ENCODE measurements around the gene TBC1D22A.

TBC1D22A gene

GRCh38 chr22:46911346-46911745 lies 148.9 kb downstream of the TBC1D22A start:
- no peak for DNase-seq

- DNase-seq = no peak
Observed at GRCh38 chr22:46913351-46913750, 150.9 kb downstream of the TBC1D22A start.

GRCh38 chr22:46914481-46914880 lies 152.0 kb downstream of the TBC1D22A start:
- DNase-seq = no peak

- DNase-seq = no peak
Observed at GRCh38 chr22:46914916-46915894, 152.8 kb downstream of the TBC1D22A start.

GRCh38 chr22:46915950-46916730 lies 153.7 kb downstream of the TBC1D22A start:
- DNase-seq = no peak

GRCh38 chr22:46916886-46917770 lies 154.7 kb downstream of the TBC1D22A start:
- DNase-seq = no peak

- DNase-seq = no peak
Observed at GRCh38 chr22:46917771-46918101, 155.3 kb downstream of the TBC1D22A start.

- DNase-seq = no peak
Observed at GRCh38 chr22:46918197-46918596, 155.7 kb downstream of the TBC1D22A start.

GRCh38 chr22:46922037-46922436 lies 159.6 kb downstream of the TBC1D22A start:
- DNase-seq = no peak

GRCh38 chr22:46923394-46923793 lies 160.9 kb downstream of the TBC1D22A start:
- DNase-seq = no peak

GRCh38 chr22:46925818-46926217 lies 163.4 kb downstream of the TBC1D22A start:
- no peak for DNase-seq

- no peak for DNase-seq
Observed at GRCh38 chr22:46929046-46929709, 166.7 kb downstream of the TBC1D22A start.

- no peak for DNase-seq
Observed at GRCh38 chr22:46929710-46930204, 167.3 kb downstream of the TBC1D22A start.

GRCh38 chr22:46931414-46931813 lies 169.0 kb downstream of the TBC1D22A start:
- DNase-seq = no peak

- DNase-seq = no peak
Observed at GRCh38 chr22:46931881-46932280, 169.4 kb downstream of the TBC1D22A start.

GRCh38 chr22:46933040-46933930 lies 170.8 kb downstream of the TBC1D22A start:
- no peak for DNase-seq

- DNase-seq = no peak
Observed at GRCh38 chr22:46934172-46934745, 171.8 kb downstream of the TBC1D22A start.

GRCh38 chr22:46934746-46935491 lies 172.5 kb downstream of the TBC1D22A start:
- peak in 1 of 5 experiments; percentile 55 for DNase-seq

- no peak for DNase-seq
Observed at GRCh38 chr22:46935506-46936377, 173.3 kb downstream of the TBC1D22A start.

All from T-helper 2 cell (primary cell).